IMR-90 (cell line): ENCODE data around the gene GMNC. TPM values are rescaled to one million over a fixed set of nuclear protein-coding genes. Genes with fewer than 3 reads are reported as not detected.

Experiments
- ATAC-seq: fragments of 200-7000 bp; cut with Tn5 transposase; 2 replicates; pipeline ENCODE4 v1.9.1; 2020; ENCODE audit warnings: low read depth, mild to moderate bottlenecking, moderate library complexity
- BruUV-seq: library from RNA; stranded (reverse); fragments of 400-500 nt; replicated peaks from 2 replicates; lab custom pipeline; 2021; lab: Mats Ljungman, UMichigan
- CTCF ChIA-PET: fragments of 300-600 bp; formaldehyde crosslinking; extraction: SDS; loops from one replicate; lab custom pipeline; 2021; ENCODE audit warnings: antibody characterized with exemption; lab: Yijun Ruan, JAX
- POLR2A ChIA-PET: fragments of 300-600 bp; sonication (Branson Sonifier 250); formaldehyde crosslinking; loops from one replicate; lab custom pipeline; 2022; ENCODE audit warnings: antibody characterized with exemption; ENCODE audit not compliant: unreplicated experiment; lab: Charles Lee
- DNase-seq: peaks from one replicate; pipeline ENCODE4 v3.0.0; 2013
- H2AFZ ChIP-seq: replicated peaks from 2 replicates; pipeline ENCODE3; 2013; ENCODE audit warnings: low read length, mild to moderate bottlenecking; ENCODE audit not compliant: poor library complexity
- H2AK5ac ChIP-seq: 2 replicates; pipeline ENCODE4 v1.6.1; 2013; ENCODE audit warnings: low read depth, low read length, inconsistent platforms
- H2AK9ac ChIP-seq: replicated peaks from 2 replicates; pipeline ENCODE3; 2013; ENCODE audit warnings: mild to moderate bottlenecking, low read depth, low read length, moderate library complexity; ENCODE audit not compliant: poor library complexity
- H2BK120ac ChIP-seq: 2 replicates; pipeline ENCODE4 v1.6.1; 2013; ENCODE audit warnings: low read depth, low read length, inconsistent platforms
- H2BK15ac ChIP-seq: 3 replicates; pipeline ENCODE4 v1.6.1; 2013; ENCODE audit warnings: low read depth, low read length, inconsistent platforms
- H2BK20ac ChIP-seq: 2 replicates; pipeline ENCODE4 v1.6.1; 2013; ENCODE audit warnings: low read depth, mild to moderate bottlenecking, inconsistent platforms, low read length, moderate library complexity
- H2BK5ac ChIP-seq: 2 replicates; pipeline ENCODE4 v1.6.1; 2013; ENCODE audit warnings: mild to moderate bottlenecking, low read depth, low read length, inconsistent platforms; ENCODE audit not compliant: poor library complexity, severe bottlenecking
- H3K14ac ChIP-seq: replicated peaks from 2 replicates; pipeline ENCODE4 v1.6.1; 2013; ENCODE audit warnings: low read depth, low read length, inconsistent platforms
- H3K18ac ChIP-seq: 2 replicates; pipeline ENCODE4 v1.6.1; 2013; ENCODE audit warnings: low read depth, low read length, control low read depth
- H3K23ac ChIP-seq: 2 replicates; pipeline ENCODE4 v1.6.1; 2013; ENCODE audit warnings: low read depth, low read length, inconsistent platforms
- H3K27ac ChIP-seq: 2 replicates; pipeline ENCODE4 v1.5.1; 2013; ENCODE audit warnings: mild to moderate bottlenecking, control low read depth, low read length; ENCODE audit not compliant: insufficient read depth
- H3K27me3 ChIP-seq: 2 replicates; pipeline ENCODE4 v1.6.1; 2013; ENCODE audit warnings: low read length; ENCODE audit not compliant: control insufficient read depth, insufficient read depth
- H3K36me3 ChIP-seq: 2 replicates; pipeline ENCODE4 v1.6.1; 2013; ENCODE audit warnings: low read length, mixed read lengths; ENCODE audit not compliant: control insufficient read depth, insufficient read depth
- H3K4ac ChIP-seq: 2 replicates; pipeline ENCODE4 v1.6.1; 2013; ENCODE audit warnings: low read depth, low read length, inconsistent platforms
- H3K4me1 ChIP-seq: 2 replicates; pipeline ENCODE4 v1.6.1; 2013; ENCODE audit warnings: low read length, mixed read lengths; ENCODE audit not compliant: control insufficient read depth, insufficient read depth
- H3K4me2 ChIP-seq: 2 replicates; pipeline ENCODE4 v1.6.1; 2013; ENCODE audit warnings: low read depth, mild to moderate bottlenecking, control low read depth, low read length, moderate library complexity
- H3K4me3 ChIP-seq: 2 replicates; pipeline ENCODE4 v1.5.1; 2013; ENCODE audit warnings: low read depth, mild to moderate bottlenecking, control low read depth, low read length, moderate library complexity; ENCODE audit not compliant: insufficient read depth
- H3K56ac ChIP-seq: 2 replicates; pipeline ENCODE4 v1.6.1; 2013; ENCODE audit warnings: low read length, inconsistent platforms; ENCODE audit not compliant: insufficient read depth; ENCODE audit errors: extremely low read depth
- H3K79me1 ChIP-seq, 2 experiments: 2 replicates each; pipeline ENCODE4 v1.6.1; 2013; ENCODE audit warnings: low read length in 2 of 2, inconsistent platforms in 1 of 2, low read depth in 1 of 2
- H3K9ac ChIP-seq: 2 replicates; pipeline ENCODE4 v1.6.1; 2013; ENCODE audit warnings: low read depth, low read length, control low read depth
- H3K9me1 ChIP-seq: 2 replicates; pipeline ENCODE4 v1.6.1; 2013; ENCODE audit warnings: low read length, inconsistent platforms; ENCODE audit not compliant: insufficient read depth
- H3K9me3 ChIP-seq: 2 replicates; pipeline ENCODE4 v1.6.1; 2013; ENCODE audit warnings: low read length; ENCODE audit not compliant: control insufficient read depth, insufficient read depth
- H4K20me1 ChIP-seq: 2 replicates; pipeline ENCODE4 v1.6.1; 2013; ENCODE audit warnings: low read length, inconsistent platforms; ENCODE audit not compliant: insufficient read depth
- H4K5ac ChIP-seq: 2 replicates; pipeline ENCODE4 v1.6.1; 2013; ENCODE audit warnings: mild to moderate bottlenecking, low read depth, low read length, control low read depth
- H4K8ac ChIP-seq, 2 experiments: 2 replicates each; pipeline ENCODE4 v1.6.1; 2013; ENCODE audit warnings: low read depth in 2 of 2, low read length in 2 of 2, control low read depth in 1 of 2, inconsistent platforms in 1 of 2
- H4K91ac ChIP-seq: 2 replicates; pipeline ENCODE4 v1.6.1; 2013; ENCODE audit warnings: low read depth, low read length, inconsistent platforms; ENCODE audit not compliant: insufficient read depth
- BHLHE40 ChIP-seq: fragments of 150-350 bp; IDR thresholded peaks from 2 replicates; pipeline ENCODE4 v1.6.1; 2016; ENCODE audit warnings: mild to moderate bottlenecking, low read depth, low read length
- CEBPB ChIP-seq: IDR thresholded peaks from 2 replicates; pipeline ENCODE4 v1.6.1; 2012; ENCODE audit warnings: low read depth, low read length, improper control_type of control experiment
- CHD1 ChIP-seq: IDR thresholded peaks from 2 replicates; pipeline ENCODE4 v1.6.1; 2012; ENCODE audit warnings: low read depth, low read length, improper control_type of control experiment
- FOS ChIP-seq: fragments of 150-350 bp; IDR thresholded peaks from 2 replicates; pipeline ENCODE4 v1.6.1; 2016; ENCODE audit warnings: low read depth, low read length
- MAFK ChIP-seq: IDR thresholded peaks from 2 replicates; pipeline ENCODE4 v1.6.1; 2012; ENCODE audit warnings: low read depth, low read length, improper control_type of control experiment
- MAZ ChIP-seq: IDR thresholded peaks from 2 replicates; pipeline ENCODE4 v1.6.1; 2012; ENCODE audit warnings: low read depth, mild to moderate bottlenecking, low read length, improper control_type of control experiment, moderate library complexity, borderline replicate concordance
- NFE2L2 ChIP-seq: fragments of 150-350 bp; IDR thresholded peaks from 2 replicates; pipeline ENCODE4 v1.6.1; 2016; ENCODE audit warnings: low read depth, mild to moderate bottlenecking, low read length
- POLR2A ChIP-seq: IDR thresholded peaks from 2 replicates; pipeline ENCODE4 v1.6.1; 2012; ENCODE audit warnings: mild to moderate bottlenecking, low read depth, low read length
- RAD21 ChIP-seq: IDR thresholded peaks from 2 replicates; pipeline ENCODE4 v1.6.1; 2012; ENCODE audit warnings: low read length, improper control_type of control experiment
- RCOR1 ChIP-seq: IDR thresholded peaks from 2 replicates; pipeline ENCODE4 v1.6.1; 2012; ENCODE audit warnings: mild to moderate bottlenecking, low read length, improper control_type of control experiment; ENCODE audit not compliant: insufficient replicate concordance
- RFX5 ChIP-seq: IDR thresholded peaks from 2 replicates; pipeline ENCODE4 v1.8.0; 2012; ENCODE audit warnings: low read depth, mild to moderate bottlenecking, low read length, moderate library complexity
- SMC3 ChIP-seq: fragments of 150-350 bp; IDR thresholded peaks from 2 replicates; pipeline ENCODE4 v1.6.1; 2016; ENCODE audit warnings: low read depth, mild to moderate bottlenecking, antibody characterized with exemption, low read length, moderate library complexity
- WGBS, 2 experiments: methylation state at CpG; one replicate each; pipeline versions ENCODE4 v1.1.5 to v1.1.7; 2013; ENCODE audit warnings: missing lambda C conversion rate in 2 of 2; ENCODE audit not compliant: insufficient read length in 1 of 2; ENCODE audit errors: extremely low coverage in 2 of 2; 5-methylcytosine and 5-hydroxymethylcytosine counted together
- dilution Hi-C: fragments of 300-500 bp; cut with HindIII; formaldehyde crosslinking; loops from one replicate; pipeline ENCODE4 v1.14.3; 2018; ENCODE audit warnings: low sequenced_read_pairs; ENCODE audit not compliant: unreplicated experiment
- in situ Hi-C: fragments of 300-500 bp; cut with MboI; formaldehyde crosslinking; loops from 3 replicates; pipeline ENCODE4 v1.14.3; 2019; ENCODE audit warnings: low sequenced_read_pairs, inconsistent platforms, mixed read lengths
- intact Hi-C: fragments of 100-400 bp; cut with micrococcal nuclease; formaldehyde crosslinking; loops from 2 replicates; pipeline ENCODE4 v1.10.0; 2022
- polyA plus RNA-seq, 3 experiments: library from polyadenylated mRNA; depleted of rRNA; stranded (reverse); fragments of >200 nt; gene quantifications; 2 replicates each; pipeline ENCODE4 v1.2.3, GENCODE V29; 2012; ENCODE audit warnings: low replicate concordance in 1 of 3
- total RNA-seq: library from RNA; depleted of rRNA; stranded (reverse); fragments of >200 nt; gene quantifications from 2 replicates; pipeline ENCODE4 v1.2.3, GENCODE V29; 2012
- TF ChIP-seq, protein P1 (sequence below): fragments of 150-350 bp; IDR thresholded peaks from 2 replicates; pipeline ENCODE4 v1.6.1; 2016; ENCODE audit warnings: low read depth, mild to moderate bottlenecking, low read length, moderate library complexity, borderline replicate concordance
- TF ChIP-seq, protein P2 (sequence below): conservative IDR thresholded peaks from 2 replicates; pipeline ENCODE4 v1.5.1; 2012; ENCODE audit warnings: mild to moderate bottlenecking, low read depth, low read length, improper control_type of control experiment
- TF ChIP-seq, protein P3 (sequence below): fragments of 150-350 bp; IDR thresholded peaks from 2 replicates; pipeline ENCODE4 v1.6.1; 2017; ENCODE audit warnings: mild to moderate bottlenecking, antibody characterized with exemption, low read length, low read depth

The GMNC gene
- total and polyA plus RNA-seq, 2 of the 4 experiments (the other 2 are of a cell fraction), result 0.15 to 0.18 TPM

DNA sequence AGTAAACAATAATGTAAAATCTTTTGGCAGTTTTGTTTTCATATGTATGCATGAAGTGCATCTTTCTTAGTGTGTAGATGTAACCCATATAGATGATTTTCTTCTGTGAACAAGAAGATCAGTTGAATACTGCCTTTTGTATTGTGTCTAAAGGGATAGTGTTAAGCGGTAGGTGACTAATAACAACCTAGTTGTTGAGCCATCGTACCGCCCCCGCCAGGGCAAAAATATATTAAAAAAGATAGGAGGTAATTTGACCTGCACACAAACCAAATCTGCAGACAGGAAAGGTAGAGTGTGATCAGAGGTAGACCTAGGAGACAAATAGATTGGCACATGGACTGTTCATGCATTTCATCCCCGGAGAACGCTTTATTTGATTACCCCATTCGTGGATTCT lies 3.3 kb upstream of the GMNC start:
- CTCF ChIA-PET, result interaction anchor here (1.0 kb wide), 1 partner anchor 344 kb away, joined by 3 read pairs; no protein-coding TSS in a partner anchor
- Histone ChIP-seq H3K9me3 (no peaks in the 10 kb centered on the region), H3K9me1 (no peaks in the 10 kb centered on the region), H3K79me1 (no peaks in the 10 kb centered on the region), H3K9ac (no peak overlapping the region), H2BK120ac (no peak overlapping the region), H3K36me3 (no peaks in the 10 kb centered on the region), H3K4me3 (no peak overlapping the region), H2BK15ac (no peak overlapping the region), H2AK9ac (no peak overlapping the region), H2BK20ac (no peak overlapping the region), H3K56ac (no peak overlapping the region), H3K4me2 (no peak overlapping the region), H2AFZ (no peak overlapping the region), H4K8ac (no peak overlapping the region), H3K18ac (no peak overlapping the region), H2AK5ac (no peak overlapping the region), H3K27me3 (no peaks in the 10 kb centered on the region), H4K20me1 (no peaks in the 10 kb centered on the region), H4K91ac (no peak overlapping the region), H3K4me1 (no peaks in the 10 kb centered on the region), H4K5ac (no peak overlapping the region), H3K27ac (no peak overlapping the region), H3K14ac (no peak overlapping the region), H3K23ac (no peak overlapping the region), H3K4ac (no peak overlapping the region), H2BK5ac (no peak overlapping the region)
- intact Hi-C loops, result no loop called here
- ATAC-seq (no peak), DNase-seq (no peak)
- in situ Hi-C loops, result no loop called here
- dilution Hi-C loops, result no loop called here
- POLR2A ChIA-PET, result no interaction called here
- TF ChIP-seq MAFK, result no peak
- no peak for TF ChIP-seq RCOR1
- TF ChIP-seq MAZ, result no peak
- TF ChIP-seq, protein P1, sequence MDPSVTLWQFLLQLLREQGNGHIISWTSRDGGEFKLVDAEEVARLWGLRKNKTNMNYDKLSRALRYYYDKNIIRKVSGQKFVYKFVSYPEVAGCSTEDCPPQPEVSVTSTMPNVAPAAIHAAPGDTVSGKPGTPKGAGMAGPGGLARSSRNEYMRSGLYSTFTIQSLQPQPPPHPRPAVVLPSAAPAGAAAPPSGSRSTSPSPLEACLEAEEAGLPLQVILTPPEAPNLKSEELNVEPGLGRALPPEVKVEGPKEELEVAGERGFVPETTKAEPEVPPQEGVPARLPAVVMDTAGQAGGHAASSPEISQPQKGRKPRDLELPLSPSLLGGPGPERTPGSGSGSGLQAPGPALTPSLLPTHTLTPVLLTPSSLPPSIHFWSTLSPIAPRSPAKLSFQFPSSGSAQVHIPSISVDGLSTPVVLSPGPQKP, result no peak
- TF ChIP-seq, protein P2, sequence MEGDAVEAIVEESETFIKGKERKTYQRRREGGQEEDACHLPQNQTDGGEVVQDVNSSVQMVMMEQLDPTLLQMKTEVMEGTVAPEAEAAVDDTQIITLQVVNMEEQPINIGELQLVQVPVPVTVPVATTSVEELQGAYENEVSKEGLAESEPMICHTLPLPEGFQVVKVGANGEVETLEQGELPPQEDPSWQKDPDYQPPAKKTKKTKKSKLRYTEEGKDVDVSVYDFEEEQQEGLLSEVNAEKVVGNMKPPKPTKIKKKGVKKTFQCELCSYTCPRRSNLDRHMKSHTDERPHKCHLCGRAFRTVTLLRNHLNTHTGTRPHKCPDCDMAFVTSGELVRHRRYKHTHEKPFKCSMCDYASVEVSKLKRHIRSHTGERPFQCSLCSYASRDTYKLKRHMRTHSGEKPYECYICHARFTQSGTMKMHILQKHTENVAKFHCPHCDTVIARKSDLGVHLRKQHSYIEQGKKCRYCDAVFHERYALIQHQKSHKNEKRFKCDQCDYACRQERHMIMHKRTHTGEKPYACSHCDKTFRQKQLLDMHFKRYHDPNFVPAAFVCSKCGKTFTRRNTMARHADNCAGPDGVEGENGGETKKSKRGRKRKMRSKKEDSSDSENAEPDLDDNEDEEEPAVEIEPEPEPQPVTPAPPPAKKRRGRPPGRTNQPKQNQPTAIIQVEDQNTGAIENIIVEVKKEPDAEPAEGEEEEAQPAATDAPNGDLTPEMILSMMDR, result no peak
- TF ChIP-seq, protein P3, sequence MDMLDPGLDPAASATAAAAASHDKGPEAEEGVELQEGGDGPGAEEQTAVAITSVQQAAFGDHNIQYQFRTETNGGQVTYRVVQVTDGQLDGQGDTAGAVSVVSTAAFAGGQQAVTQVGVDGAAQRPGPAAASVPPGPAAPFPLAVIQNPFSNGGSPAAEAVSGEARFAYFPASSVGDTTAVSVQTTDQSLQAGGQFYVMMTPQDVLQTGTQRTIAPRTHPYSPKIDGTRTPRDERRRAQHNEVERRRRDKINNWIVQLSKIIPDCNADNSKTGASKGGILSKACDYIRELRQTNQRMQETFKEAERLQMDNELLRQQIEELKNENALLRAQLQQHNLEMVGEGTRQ, result no peak
- TF ChIP-seq POLR2A, result no peak
- no peak for TF ChIP-seq SMC3
- TF ChIP-seq CHD1, result no peak
- TF ChIP-seq RFX5, result no peak
- TF ChIP-seq NFE2L2, result no peak
- no peak for TF ChIP-seq BHLHE40
- no peak for TF ChIP-seq FOS
- no peak for TF ChIP-seq RAD21
- no peak for TF ChIP-seq CEBPB
- BruUV-seq, result no TSS peak
- no CpG with 5 or more reads among the region's 7 CpGs for WGBS, 2 experiments
